CD4-positive, alpha-beta T cell treated with Interleukin-6 at 100 ng/mL for 8 hours (primary cell): Measurements from ENCODE around the gene ANKK1.

Experiments used
- DNase-seq: peaks from one replicate; pipeline ENCODE4 v3.0.0-alpha.2; 2020; ENCODE audit warnings: mixed read lengths, low spot score

ANKK1 gene

DNA sequence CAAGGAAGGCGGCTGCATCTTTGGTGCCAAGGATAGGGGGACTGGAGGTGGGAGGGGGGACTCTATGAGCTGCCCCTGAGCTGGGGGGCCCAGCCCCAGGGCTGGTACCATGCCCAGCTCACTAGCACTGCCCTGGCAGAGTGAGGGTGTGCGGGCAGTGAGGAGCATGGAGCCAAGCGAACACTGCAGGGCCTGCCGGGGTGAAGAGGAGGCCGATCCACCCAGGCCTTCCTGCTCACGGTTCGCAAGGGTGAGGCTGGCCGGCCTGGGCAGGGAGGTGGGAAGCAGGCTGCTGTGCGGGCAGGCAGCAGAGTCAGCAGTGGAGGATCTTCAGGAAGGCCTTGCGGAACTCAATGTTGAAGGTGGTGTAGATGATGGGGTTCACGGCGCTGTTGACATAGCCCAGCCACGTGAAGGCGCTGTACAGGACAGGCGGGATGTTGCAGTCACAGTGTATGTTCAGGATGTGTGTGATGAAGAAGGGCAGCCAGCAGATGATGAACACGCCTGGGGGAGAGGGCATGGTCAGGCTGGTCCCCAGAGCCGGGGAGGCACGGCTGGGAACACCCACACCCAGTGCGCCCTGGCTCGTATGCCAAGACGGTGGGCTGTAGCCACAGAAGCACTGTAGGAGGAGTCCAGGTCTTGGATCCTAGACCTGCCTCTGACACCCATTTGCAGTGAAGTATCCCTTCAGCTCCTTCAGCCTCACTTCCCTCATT lies 23.0 kb downstream of the ANKK1 start:
- no peak for DNase-seq

DNA sequence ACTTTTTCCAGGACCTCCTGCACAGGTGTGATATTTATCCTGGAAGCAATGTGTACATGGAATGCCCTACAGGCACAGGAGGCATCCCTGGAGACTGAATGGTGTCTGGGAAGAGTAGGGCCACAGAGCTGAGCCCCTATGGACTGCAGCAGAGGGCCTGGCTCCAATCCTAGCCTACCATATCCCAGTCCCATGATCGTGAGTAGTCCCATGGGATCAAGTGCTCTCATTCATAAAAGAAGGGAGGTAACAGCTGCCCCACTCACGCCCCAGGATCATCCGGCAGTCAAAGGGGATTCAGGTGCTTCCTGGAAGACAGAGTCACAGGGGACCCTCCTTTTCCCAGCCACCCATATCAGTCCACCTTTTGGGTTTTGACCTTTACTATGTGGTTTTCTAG lies 24.0 kb downstream of the ANKK1 start:
- DNase-seq = no peak

DNA sequence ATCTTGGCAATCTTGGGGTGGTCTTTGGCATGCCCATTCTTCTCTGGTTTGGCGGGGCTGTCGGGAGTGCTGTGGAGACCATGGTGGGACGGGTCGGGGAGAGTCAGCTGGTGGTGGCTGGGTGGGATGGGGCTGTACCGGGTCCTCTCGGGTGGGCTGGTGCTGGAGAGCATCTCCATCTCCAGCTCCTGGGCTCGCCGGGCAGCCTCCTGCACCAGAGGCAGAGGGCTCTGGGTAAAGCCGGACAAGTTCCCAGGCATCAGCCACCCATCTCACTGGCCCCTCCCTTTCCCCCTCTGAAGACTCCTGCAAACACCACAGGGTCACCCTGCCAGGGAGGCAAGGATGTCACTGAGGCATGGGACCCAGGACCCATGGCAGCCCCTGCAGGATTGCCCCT lies 25.1 kb downstream of the ANKK1 start:
- no peak for DNase-seq

DNA sequence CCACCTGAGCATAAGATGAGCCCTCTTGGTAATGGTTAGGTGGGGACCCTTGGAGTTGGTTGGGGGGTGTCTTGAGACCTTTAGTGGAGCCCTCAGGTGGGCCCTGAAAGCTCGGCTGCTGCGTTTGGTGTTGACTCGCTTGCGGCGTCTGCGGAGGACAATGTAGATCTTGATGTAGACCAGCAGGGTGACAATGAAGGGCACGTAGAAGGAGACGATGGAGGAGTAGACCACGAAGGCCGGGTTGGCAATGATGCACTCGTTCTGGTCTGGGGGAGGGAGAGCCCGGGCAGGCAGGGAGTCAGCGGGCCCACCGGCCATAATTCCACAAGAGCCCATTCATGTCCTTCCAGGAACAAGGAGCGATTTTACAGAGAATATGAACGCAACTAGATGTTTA lies 27.8 kb downstream of the ANKK1 start:
- no peak for DNase-seq

DNA sequence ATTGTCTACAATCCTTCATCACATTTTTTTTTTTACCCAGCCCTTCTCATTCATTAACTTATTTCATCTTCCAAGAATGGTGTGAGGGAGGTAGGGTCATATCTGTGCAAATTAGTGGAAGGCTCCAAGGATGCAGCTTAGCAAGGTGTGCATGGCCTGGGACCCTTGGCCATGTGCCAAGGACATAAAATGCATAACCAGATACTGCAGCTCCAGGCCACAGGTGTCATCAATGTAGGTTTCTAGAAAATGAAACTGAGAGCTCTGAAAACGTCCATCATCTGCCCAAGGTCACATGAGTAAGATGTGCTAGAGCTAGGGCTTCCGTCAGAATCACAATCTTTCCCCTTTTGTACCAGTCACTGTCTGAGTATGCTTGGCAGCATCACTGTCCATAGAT lies 29.8 kb downstream of the ANKK1 start:
- no peak for DNase-seq

DNA sequence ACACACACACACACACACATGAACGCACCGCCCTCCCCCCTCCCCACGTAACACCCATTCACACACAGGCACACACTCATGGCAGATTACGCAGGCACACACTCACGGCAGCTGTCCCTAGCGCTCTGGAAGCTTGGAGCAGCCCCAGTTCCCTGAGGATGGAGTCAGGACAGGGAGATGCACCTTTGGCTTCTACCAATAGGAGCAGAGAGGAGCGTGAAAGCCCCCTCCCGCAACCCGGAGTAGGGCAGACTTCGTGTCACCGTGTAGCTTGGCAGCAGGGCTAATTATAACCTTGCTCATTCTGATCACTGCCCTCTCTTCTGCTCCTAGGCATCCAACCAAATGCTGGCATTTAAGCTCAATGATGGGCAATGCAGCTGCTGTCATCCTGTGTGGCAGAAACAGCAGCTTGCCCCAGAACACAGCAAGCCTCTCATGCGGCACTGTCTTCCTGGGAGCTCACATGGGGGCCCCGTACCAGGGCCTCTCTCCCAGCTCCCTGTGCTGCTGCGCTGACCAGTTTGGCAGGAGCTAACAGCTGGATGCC lies 31.9 kb downstream of the ANKK1 start:
- DNase-seq = no peak

DNA sequence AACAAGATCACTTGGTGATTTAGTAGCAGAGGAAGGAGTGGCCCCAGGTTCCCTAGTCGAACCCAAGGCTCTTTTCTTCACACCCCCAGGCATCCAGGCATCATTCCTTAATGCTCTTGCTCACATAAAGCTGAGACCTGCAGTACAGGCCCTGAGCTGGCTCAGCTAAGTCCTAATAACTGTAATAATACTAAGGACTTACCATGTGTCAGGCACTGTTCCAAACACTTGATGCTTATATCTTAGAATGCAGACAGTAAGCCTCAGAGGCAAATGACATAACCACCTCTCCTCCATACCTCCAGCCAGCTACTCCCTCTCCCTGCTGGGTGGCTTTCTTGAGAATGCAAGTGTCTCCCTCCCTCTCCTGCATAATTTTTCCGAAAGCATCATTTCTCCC lies 33.2 kb downstream of the ANKK1 start:
- no peak for DNase-seq

DNA sequence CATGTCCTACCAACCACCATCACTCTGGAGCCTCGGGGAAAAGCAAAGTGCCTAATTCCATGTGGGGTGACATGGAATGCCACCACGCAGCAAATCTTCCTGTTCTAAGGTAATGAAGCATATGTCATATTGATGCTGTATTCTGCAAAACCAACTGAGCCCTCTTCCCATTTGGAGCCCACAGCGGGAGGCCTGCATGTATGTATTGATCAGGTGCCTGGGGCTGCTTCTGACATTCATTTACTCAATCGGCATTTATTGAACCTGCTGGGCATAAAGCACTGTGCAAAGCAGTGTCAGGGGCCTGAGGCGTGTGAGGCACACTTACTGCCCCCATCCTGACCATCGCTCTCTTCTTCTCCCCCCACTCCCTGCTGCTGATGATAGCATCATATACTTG lies 39.1 kb downstream of the ANKK1 start:
- no peak for DNase-seq

DNA sequence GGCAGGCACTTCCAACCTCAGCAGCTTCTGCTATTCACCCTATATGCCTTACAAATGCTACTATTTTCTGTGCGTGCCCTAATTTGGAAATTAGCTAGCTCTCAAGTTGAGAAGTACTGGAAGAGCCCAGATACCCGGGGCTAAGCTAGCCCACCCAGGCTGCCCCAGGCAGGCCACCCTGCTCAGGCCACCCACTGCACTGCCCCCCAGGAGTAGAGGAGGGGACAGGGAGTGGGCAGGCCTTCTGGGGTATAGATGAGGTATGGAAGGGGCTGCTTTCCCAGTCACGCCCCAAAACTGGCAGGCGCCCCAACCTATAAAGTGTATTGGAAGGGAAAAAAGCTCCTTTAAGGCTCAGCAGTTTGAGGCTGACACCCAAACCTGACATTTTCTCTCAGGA lies 44.2 kb downstream of the ANKK1 start:
- DNase-seq = no peak

DNA sequence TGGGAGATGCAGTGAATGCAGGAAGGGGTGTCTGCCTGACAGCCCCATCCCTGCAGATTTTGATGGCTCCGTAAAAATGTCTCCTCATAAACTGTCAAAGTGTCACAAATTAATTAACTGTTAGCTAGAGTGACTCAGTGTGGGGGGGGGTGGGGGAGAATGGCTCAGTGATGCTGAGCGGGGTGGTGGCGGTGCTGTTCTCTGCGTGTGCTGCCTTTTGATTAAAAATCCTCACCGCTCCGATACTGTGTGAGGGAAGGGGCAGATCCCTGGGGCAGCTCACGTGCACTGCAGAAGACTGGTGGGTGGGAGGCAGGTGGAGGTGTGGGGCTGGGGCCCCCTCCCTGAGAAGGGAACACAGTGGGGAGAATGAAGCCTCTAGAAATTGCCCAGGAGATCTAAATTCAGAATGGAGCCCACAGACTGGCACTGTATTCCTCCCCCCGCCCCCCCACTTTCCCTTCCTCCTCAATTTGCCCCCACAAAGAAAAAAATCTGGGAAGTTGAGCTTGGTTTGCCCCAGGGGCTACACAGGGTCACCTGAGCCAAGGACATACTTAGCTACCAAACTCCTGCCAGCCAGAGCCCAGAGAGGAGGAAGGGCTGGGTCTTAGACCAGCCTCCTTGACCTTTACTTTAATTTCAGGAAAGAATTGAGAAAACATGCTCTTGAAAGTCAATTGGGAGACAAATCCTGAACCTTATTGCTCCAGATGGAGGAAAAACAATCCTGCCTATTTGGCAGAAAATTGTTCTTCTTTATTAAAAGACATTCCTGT lies 47.8 kb downstream of the ANKK1 start:
- no peak for DNase-seq

DNA sequence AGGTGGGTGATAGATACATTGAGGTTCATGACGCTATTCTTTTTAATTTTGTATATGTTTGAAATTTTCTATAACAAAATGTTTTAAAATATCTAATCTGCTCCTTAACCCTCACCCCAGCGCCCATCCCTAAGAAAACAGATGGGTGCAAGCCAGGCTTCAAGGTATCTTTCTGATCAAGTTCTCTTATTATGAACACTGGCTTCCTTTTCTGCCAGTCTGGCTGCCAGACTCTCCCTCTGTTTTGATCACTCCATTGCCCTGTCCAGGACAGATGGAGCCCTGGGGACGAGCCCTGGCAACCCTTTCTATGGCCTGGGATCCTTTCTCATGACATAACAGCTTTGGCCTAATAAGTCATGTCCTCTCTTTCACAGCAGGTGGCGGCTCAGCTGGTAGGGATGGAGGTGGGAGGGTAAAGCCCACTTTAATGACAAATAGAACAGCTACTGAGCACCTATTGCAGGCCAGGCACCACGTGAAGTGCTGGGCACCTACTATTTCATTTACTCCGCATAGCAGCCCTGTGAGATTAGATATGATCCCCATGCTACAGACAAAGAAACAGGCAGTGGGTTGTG lies 49.2 kb downstream of the ANKK1 start:
- no peak for DNase-seq

DNA sequence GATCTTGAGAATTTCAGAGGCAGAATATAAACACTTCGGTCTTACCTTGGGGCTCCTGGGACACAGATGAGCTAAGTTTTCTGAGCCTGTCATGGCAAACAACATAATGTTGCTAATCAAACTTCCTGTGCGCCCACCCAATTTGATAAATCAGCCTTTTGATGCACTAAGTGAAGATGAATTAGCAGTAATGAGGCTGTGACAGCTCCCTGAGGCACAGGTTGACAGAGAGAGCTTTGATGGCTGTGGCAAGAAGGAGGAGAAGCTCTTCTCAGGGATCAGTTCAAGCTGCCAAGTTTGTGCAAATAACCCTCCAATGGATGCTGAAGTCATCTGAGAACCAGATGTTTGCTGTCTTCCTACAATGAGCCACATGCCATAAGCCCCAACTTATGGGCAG lies 53.2 kb downstream of the ANKK1 start:
- DNase-seq = no peak

DNA sequence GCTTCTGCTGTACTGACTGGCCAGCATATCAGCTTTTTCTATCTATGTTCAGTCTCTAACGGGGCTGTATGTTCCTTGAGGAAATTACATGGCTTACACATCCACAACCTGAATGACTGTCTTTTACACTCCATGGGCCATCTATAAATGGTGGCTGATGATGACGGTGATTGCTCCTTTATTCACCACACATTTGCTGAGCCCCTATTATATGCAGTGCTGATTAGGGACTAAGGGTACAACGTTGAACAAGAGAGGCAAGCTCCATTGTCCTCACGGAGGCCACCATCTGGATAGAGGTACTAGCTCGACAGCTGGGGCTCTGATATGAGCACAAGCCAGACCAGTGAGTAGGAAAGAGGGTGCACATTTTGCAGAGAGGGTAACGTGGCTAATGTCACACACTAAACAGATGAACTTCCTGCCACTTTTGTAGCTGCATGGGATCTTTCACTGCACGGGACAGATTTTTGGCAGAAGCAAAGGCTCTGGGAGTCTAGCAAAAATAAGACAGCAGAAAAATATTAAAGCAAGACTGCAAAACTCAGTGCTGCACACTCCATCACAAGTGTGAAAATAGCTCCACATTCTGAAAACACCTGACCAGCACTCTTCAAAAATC lies 57.0 kb downstream of the ANKK1 start:
- DNase-seq = no peak

DNA sequence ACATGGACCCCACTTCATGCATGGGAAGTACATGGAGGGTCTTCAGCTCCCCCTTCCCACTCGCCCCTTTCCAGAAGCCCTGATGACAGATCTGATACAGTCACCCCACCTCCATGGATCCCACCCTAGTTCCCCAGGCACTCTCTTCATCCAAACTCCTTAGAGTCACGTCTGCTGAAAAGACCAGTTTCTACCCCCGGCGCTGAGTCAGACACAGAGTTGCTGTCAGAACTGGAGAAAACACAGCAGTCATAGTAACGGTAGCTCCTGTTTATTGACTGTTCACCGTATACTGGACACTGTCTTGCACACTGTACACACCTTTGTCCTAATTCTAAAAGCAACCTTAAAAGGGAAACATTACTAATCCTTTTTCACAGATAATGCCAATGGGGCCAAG lies 58.5 kb downstream of the ANKK1 start:
- DNase-seq = no peak

DNA sequence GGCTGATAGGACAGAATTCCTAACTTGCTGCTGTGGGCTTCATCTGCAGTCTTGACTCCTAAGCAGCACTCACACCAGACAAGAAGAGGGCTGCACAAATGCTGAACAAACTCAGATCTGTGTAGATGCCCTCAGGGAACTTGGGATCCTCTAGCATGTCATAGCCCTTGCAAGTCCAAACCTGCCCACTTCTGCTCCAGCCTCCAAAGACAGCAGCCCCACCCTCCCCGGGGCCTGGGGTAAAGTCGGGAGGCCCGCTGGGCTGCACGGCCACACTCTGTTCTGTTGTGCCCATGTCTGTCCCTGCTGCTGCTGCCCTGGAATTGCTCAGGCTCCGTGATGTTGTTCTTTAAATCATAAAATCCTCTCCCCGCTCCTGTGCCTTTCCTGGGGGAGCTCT lies 59.4 kb downstream of the ANKK1 start:
- no peak for DNase-seq

DNA sequence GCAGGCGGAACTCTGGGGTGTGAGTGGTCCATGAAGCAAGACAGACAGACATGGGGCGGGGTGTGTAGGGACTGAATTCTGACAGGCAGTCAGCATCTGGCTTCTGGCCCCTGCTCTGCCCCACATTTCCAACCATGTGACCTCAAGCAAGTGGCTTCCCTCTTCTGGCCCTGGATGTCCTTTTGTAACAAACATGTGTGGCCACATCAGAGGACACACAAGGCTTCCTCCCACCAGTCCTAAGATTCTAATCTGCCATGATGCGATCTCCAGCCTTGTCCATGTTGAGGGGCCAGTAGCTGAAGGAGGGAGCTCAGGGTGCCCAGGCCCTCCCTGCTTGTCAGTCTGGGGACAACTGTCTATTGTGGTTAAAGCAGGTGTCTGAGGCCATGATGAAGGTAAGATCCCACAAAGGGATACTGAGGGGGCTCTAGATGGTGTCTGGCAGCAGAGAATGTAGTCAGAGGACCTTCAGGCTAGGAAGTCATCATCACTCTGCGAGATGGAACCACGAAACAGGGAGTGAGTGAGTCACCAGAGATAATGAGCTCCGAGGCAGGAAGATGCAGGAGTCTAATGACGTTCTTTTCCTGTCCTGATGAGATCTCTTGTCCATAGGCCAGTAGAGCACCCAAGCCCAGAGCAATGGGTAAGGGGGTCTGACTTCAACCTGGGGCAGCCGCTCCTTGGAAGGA lies 60.2 kb downstream of the ANKK1 start:
- DNase-seq = no peak

DNA sequence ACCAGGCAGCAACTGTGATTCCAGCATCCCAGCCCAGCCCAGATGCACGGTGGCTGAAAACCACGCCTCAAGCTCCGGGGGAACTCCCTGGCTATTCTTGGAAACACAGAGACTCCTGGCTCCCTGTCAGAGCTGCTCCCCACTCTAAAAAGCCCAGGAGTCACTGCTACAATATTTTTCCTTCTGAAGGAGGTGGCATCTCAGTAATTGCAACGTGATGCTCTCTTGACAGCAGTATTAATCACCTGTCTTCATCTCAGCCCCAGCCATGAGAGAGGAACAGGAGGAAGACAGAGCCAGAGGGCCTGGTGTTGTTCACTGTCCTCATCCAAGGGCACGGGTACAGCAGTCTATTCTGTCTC lies 60.7 kb downstream of the ANKK1 start:
- DNase-seq = no peak

DNA sequence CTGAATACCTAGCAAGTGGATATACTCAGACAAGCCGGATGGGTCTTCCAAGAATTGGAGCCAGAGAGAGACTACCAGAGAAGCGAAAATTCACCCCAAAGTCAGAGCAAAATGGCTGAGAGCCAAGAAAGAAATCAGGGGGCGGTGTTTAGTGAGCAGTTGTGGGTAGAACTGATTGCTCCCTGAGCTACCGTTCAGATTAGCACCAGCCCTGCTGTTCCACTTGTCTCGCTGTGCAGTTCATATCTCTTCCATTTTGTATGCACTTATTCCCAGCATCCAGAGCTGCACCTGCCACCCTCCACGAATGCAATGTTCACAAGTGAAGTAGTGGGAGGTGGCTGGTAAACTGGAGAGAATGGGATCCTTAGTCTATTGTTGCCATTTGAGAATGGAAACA lies 62.2 kb downstream of the ANKK1 start:
- DNase-seq = no peak
